Hematopoietic multipotent progenitor cell treated with erythropoietin and hydrocortisone succinate and interleukin-3 and kit ligand, for 17 days (in vitro differentiated cells): Measurements from ENCODE around the gene CMTM4.
"Not testable (repeated sequence)": the region's sequence is repeated elsewhere in the genome, so short reads cannot be mapped to it uniquely, and the experiment has no call there.

Experiments used
- DNase-seq: peaks from one replicate; pipeline ENCODE4 v3.0.0-alpha.2; 2015; ENCODE audit warnings: low spot score

CMTM4 gene

DNA sequence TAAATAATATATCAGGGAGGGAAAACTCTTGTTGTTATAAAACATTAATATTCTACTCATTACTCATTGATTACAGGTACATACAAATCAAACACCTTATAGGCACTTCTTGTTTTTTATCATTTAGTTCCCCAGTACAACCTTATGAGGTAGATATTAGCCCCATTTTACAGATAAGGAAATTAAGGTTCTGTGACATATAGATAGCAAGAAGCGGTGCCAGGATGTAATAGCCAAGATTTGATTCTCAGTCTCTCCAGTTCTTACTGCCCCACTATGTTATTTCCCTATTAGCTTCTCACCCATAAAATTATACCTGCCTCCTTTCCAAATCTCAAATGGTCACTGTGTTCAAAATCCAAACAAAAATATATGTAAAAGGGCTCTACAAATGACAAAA lies 55.2 kb downstream of the CMTM4 start:
- DNase-seq = no peak

DNA sequence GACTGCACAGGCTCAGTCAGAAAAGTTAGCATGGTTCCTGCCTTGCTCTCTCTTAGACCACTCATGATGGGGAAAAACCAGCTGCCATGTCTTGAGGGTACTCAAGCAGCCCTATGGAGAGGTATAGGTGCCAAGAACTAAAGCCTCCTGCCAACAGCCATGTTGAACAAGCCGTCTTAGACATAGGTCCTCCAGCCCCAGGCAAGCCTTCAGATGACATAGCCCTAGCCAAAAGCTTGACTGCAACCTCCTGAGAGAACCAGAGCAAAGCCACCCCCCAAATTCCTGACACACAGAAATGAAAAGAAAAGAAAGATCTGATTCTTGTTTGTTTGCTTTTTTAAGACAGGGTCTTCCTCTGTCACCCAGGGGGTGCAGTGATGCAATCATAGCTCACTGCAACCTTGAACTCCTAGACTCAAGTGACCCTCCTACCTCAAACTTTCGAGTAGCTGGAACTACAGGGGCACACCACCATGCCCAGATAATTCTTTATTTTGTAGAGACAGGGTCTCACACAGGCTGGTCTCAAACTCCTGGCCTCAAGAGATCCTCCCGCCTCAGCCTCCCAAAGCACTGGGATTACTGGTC lies 55.7 kb downstream of the CMTM4 start:
- DNase-seq = no peak

DNA sequence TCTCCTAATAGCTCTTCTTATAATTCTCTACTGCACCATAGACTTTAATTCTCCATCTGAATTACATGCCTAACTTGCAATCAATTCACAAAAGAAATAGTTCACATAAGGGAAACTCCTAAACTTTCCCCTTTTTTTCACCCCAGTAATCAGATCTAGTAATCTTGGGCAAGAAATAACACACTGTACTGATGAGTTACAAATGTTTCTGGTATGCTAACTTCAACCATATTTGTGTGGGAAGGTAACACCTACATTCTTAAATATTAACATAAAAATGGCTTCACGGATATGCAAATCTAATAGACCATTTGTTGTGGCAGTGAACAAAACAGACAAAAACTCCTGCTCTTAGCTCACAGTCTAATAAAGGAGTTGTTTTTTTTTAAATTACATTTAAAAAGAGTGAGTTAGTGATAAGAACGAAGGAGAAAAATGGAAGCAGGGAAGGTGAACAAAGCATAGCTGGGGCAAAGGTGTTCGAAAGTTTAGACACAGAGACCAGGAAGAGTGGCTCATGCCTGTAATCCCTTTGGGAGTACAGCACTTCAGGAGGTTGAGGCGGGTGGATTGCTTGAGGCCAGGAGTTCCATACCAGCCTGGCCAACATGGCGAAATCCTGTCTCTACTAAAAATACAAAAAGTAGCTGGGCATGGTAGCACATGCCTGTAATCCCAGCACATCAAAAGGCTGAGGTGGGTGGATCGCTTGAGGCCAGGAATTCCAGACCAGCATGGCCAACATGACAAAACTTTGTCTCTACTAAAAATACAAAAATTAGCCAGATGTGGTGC lies 57.3 kb downstream of the CMTM4 start:
- no peak for DNase-seq

DNA sequence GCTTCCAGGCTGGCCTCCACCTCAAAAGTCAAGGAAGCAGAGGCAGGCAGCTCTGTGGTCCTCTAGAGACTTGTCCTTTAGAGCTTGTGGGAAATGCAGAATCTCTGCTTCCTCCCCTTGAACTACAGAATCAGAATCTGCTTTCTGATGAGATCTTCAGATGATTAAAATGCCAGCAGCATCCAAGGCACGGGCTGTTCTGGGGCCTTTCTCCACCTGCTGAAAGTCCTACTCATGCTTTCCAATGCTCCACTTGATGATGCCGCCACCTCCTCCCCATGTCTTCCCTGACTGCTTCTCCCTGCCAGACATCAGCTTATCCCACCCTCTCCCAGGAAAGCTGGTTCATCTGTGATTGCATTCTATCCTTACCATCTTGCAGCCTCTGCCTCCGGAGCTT lies 58.7 kb downstream of the CMTM4 start:
- DNase-seq = no peak

DNA sequence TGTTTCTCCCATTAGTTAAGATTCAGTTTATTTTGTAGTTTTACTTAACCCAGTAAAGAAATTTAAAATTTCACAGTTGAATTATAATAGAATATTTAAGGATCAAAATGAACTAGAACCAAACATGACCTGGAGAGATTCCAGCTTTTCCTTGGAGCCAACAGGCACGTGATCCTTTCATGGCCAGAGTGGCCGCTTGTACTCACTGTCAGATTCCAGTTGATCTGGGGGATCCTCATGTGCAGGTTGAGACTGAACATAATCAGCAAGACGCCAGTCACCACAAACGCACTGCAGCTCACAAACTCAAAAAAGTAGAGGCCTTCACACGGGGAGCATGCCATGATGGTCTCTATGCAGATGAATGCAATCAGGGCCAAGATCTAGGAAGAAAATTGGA lies 60.3 kb downstream of the CMTM4 start:
- no peak for DNase-seq

DNA sequence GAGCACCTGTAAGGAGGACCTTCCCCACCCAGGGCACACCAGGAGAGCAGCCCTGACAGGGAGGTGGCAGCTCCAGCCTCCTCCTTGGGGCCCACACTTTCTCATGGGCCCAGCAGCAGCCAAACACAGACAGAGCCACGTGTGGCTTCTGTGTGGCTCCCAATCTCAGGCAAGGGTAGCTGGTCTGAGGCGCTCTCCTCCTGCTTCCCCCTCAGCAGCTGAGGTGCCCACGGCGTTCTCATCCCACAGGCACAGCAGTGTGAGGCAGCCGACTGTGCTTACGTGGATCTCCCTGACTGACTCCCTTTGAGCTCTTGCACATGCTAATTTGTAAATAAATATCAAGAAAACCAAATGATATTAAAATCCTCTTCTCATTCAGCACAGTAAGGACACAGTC lies 61.1 kb downstream of the CMTM4 start:
- no peak for DNase-seq

DNA sequence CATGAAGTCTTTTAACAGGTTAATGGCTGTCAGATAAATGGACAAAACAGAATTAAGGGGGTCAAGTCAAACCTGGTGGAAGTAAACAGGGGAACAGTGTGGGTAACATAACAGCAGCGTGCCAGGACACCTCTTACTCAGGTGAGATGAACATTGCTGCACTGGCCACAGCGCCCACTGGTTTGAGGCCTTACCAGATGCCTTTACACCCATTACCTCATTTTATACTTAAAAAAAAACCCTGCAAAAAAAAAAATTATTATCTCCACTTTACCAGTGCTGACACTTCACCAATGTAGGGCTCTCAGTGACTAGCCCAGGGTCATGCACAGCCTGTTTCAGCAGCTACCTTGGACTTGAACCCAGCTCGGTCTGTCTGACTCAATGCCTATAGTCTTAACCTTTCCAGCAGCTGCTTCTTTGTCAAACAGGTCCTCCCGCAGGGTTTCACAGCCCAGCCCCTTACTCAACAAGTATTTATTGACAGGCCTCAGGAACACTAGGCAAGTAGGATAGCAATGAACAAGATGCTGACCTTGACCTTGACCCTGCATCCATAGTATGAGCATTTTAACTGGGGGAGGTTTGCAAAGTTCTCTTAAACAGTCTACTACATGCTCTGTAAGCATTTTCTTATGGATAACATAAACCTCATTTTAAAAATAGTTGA lies 61.9 kb downstream of the CMTM4 start:
- no peak for DNase-seq

DNA sequence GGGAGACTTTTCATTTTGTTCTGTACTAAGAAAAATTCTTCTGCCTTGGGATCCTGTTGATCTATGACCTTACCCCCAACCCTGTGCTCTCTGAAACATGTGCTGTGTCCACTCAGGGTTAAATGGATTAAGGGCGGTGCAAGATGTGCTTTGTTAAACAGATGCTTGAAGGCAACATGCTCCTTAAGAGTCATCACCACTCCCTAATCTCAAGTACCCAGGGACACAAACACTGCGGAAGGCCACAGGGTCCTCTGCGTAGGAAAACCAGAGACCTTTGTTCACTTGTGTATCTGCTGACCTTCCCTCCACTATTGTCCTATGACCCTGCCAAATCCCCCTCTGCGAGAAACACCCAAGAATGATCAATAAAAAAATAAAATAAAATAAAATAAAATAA lies 65.0 kb downstream of the CMTM4 start:
- not testable (repeated sequence) for DNase-seq

DNA sequence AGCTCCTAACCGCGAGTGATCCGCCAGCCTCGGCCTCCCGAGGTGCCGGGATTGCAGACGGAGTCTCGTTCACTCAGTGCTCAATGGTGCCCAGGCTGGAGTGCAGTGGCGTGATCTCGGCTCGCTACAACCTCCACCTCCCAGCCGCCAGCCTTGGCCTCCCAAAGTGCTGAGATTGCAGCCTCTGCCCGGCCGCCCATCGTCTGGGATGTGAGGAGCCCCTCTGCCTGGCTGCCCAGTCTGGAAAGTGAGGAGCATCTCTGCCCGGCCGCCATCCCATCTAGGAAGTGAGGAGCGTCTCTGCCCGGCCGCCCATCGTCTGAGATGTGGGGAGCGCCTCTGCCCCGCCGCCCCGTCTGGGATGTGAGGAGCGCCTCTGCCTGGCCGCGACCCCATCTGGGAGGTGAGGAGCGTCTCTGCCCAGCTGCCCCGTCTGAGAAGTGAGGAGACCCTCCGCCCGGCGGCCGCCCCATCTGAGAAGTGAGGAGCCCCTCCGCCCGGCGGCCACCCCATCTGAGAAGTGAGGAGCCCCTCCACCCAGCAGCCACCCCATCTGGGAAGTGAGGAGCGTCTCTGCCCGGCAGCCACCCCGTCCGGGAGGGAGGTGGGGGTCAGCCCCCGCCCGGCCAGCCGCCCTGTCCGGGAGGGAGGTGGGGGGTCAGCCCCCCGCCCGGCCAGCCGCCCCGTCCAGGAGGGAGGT lies 65.8 kb downstream of the CMTM4 start:
- DNase-seq = not testable (repeated sequence)

DNA sequence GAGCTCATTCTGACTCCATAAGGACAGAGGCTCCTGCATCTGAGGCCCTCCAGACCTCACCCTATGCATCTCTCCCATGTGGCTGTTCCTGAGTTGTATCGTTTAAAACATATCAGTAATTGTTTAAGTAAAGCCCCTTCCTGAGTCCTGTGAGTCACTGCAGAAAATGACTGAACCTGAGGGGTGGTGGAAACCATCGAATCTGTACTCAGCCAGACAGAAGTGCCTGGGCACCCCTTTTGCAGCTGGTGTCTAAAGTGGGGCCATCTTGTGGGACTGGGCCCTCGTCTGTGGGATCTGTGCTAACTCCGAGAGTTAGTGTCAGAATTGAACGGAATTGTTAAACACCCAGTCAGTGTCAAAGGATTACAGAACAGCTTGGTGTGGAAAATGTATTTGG lies 66.7 kb downstream of the CMTM4 start:
- no peak for DNase-seq

DNA sequence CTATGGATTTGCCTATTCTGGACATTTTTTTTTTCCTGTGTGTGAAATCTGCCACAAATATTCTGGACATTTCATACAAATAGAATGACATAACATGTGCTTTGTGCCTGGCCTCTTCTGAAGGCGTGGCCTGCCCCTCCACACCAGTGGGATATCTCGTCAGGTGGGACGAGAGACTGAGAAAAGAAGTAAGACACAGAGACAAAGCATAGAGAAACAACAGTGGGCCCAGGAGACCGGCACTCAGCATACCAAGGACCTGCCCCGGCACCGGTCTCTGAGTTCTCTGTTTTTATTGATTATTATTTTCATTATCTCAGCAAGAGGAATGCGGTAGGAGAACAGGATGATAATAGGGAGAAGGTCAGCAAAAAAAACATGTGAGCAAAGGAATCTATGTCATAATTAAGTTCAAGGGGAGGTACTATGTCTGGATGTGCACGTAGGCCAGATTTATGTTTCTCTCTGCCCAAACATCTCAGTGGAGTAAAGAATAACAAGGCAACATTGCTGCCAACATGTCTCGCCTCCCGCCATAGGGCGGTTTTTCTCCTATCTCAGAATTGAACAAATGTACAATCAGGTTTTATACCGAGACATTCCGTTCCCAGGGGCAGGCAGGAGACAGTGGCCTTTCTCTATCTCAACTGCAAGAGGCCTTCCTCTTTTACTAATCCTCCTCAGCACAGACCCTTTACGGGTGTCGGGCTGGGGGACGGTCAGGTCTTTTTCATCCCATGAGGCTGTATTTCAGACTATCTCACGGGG lies 68.7 kb downstream of the CMTM4 start:
- DNase-seq = not testable (repeated sequence)

DNA sequence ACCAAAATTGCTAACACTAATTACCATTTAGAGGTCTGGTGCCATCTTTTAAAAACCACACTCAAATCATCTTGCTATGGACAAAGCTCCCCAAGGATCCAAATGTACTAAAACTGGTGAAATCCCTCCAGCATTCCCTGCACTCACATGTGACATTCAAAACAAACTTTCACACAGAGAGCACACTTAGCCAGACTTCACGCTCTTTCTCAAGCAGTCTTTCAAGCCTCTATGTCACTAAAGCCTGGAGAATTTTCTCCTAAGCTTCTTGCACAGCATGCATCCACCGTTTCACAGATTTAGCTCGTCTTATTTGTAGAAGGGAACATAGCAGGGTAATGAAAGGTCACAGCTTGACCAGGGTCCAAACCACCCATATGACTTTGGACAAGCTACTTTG lies 72.8 kb downstream of the CMTM4 start:
- no peak for DNase-seq

DNA sequence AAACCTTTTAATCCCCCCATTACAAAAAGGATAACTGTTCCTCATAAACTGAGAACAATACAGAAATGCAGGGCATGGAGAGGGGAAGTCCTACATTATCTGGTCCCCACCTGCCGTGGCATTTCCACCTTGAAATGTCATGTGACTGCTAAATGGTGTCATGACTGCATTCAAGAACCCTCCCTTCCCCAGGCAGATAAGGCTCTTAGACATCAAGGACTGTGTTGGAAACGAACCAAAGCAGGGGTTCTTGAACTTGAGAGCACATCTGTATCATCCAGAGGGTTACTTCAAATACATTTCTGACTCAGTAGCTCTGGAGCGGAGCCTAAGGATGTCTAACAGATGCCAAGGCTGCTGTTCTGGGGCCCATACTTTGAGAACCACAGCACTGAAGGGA lies 73.7 kb downstream of the CMTM4 start:
- DNase-seq = no peak

DNA sequence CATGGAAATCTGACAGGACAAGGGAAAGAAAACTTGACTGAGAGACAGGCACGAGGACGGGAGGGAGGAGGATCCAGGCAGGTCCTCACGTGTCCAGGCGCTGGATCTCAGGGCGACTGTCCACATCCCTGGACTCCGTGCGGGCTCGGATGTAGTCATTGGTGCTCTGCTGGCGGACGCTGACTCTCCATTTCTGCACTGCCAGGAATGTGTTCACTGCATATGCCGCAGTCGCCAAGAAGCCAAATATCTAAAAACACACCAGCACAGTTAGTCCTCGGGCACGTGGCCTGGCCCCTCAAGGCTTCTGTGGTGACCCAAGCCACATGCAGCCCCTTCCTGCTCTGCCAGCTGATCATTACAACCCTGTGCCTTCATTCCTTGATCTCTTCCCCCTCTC lies 74.6 kb downstream of the CMTM4 start:
- no peak for DNase-seq

DNA sequence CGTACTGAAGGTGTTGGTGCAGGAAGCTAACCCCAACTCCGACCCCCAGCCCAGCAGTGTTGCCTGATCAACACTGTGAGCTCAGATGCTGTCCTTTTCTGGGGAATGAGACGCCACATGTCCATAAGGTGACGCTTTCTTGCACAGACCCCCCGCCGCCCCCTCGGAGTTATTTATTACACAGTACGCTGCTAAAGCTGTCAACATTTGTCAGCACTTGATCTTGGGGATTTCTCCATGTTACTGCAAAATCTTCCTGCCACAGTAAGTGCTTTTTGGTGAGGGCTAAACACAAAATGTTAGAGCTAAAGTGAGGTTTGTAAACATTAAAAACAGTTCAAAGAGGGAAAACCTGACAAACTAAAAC lies 76.1 kb downstream of the CMTM4 start:
- no peak for DNase-seq

DNA sequence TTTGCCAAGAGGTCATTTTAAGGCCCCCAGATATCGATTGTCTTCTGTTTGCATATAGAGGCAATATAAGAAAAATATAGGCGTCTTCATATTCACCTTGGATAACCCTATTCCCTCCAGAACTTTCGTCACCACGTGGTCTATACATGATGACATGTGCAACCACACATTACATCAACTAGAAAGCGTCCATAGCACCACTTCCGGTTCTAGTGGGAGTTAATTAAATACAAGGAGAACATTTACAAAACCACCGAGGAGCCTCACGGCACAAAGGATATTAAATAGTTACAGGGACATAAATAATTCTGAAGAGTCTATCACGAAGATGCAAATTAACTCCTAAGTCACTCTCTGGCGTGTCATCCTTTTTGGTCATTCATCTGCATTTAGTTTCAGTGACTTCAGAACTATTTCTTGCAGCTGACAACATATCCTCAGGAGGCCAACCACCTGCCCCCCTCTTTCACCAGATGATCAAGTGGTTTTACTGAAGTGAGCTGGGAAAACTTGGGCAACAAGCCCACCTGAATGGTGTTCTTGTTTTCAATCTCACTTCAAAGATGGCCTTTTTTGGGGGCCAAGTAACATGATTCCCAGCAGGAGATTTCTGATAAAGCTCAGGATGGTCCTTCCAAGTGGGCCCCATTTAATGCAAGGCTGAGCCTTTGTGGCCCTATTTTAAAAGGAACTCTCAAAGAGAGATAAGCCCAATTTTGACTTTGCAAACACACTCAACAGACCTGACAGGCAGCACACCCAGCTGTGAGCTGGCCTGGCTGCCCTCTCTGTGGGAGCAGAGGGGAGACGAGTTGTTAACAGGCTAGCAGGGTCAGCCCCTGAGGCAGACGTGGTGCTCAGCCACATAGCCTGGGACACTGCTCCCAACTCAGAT lies 76.8 kb downstream of the CMTM4 start:
- no peak for DNase-seq

DNA sequence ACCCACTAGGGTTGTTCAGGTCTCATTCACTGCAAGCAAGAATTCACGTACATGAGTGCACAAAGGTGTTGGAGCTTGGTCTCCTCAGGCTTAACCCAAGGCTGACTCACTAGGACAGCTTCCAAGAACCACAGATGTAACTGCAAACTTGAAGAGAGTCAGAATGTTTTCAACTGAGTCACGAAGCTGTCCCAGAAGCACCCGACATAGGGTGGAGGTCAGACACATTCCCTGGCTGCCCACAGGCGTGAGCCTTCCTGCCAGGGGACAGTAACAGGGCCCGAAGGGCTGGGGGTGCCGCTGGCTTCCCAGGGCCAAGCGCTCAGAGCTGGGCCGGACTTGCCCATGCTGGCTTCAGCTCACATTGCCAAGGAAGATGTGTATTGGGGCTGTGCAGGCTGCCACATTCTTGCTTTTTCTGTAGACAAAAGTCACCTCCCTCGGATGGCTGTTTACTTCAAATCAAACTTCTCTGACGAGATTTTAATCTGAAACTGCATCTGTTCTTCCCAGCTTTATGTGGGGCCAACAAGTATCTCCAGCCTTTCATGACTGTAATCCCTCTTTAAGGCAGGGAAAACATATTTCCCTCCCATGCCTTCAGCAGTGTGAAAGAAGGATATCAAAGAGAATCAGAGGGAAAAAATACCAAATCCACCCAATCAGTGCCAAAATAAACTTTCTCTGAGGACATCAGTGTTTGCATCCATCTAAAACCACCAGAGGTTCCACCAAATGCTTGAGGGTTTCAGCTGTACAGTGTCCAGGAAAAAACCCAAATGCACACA lies 77.8 kb downstream of the CMTM4 start:
- no peak for DNase-seq

DNA sequence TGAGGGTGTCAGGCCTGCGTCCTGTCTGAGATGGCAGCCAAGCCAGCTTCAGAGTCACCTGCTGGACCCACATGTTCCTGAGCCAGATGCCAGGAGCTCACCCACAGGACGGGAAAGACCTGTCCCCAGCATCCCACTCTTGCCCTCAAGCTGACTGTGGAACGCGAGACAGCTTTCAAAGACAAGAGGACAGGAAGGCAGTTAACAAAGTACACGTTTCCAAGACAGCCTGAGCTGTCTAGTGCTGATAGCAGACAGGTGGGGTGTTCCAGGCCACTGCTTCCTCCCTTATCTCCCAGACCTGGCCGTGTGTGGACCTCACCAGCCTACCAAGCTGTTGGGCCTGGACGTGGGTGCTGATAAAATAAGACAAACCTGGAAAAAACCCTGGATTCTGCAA lies 78.8 kb downstream of the CMTM4 start:
- no peak for DNase-seq

DNA sequence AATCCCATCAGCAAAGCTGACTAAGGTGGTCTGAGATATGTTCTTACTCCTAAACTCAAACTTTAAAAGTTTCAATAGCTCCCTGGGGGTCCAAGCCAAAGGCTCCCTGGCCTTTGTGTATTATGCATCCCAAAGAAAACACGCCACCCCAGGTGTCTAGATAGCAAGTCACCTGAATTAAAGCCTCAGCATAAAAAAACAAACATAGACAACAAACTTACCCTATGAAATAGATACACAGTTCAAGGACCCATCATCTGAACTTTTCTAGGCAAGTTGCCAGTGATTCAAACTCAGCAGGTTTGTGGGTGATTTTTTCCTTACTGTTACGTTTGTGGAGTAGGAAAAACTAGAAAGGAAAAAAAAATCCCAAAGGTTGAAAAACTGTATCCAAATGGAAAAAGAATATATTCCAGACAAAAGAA lies 79.5 kb downstream of the CMTM4 start:
- no peak for DNase-seq

DNA sequence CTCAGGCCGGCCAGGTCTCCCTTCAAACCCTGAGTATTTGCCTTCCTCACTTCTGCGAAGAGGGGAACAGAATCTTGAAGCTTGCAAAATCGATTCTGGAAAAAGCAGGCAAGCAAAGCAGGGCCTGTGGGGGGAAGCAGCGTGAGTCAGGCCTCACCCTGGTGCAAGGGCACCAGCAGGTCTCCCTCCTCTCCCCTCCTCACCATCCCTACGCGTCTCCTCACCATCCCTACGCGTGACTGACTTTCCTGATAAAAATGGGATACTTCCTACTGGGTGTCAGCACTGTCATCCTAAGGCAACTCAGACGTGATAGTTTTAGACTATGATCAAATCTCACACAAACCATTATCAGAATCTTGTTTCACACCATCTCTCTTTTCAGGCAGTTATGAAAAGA lies 80.0 kb downstream of the CMTM4 start:
- no peak for DNase-seq
